ENCODE data around the gene RREB1. TPM values are rescaled to one million over a fixed set of nuclear protein-coding genes. Genes with fewer than 3 reads are reported as not detected.

RREB1 gene
- total RNA-seq, 4 donors from 2014 or later, result 40.8 to 68.6 (median 54.4) TPM

DNA sequence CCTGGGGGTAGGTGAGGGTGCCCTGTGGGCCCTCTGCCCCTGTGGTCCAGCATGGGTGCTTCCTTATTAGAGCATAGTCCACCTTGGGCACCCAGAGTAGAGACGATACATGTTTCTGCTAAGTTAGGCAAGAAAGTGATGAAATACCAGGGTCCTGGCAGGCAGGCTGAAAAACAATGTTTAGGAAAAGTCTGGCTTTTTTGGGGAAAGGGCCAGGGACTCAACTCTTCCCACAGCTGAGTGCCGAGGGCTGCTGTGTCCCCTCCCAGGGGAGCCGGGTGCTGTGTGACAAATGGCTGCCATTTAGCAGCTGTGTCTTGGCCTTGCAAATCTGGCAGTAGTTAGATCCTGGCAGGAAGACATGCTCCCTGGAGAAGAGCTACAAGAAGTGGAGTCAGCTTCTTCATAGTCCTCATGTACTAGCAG, 61.5 kb downstream of the RREB1 start:
- intact Hi-C loops (cut with DNase I; ENCODE audit: low total_unique reads), result no loop called here
- TF ChIP-seq, protein P1, sequence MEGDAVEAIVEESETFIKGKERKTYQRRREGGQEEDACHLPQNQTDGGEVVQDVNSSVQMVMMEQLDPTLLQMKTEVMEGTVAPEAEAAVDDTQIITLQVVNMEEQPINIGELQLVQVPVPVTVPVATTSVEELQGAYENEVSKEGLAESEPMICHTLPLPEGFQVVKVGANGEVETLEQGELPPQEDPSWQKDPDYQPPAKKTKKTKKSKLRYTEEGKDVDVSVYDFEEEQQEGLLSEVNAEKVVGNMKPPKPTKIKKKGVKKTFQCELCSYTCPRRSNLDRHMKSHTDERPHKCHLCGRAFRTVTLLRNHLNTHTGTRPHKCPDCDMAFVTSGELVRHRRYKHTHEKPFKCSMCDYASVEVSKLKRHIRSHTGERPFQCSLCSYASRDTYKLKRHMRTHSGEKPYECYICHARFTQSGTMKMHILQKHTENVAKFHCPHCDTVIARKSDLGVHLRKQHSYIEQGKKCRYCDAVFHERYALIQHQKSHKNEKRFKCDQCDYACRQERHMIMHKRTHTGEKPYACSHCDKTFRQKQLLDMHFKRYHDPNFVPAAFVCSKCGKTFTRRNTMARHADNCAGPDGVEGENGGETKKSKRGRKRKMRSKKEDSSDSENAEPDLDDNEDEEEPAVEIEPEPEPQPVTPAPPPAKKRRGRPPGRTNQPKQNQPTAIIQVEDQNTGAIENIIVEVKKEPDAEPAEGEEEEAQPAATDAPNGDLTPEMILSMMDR (IDR thresholded peaks at IDR 0.05), result no peak
- no peak for TF ChIP-seq POLR2A (IDR thresholded peaks at IDR 0.05)
- WGBS, 2 donors, result 15 to 20% methylated on average over 3 of the region's 3 CpGs
- no peak overlapping the region for H3K4me3 ChIP-seq (ENCODE audit: low read depth, poor library complexity, severe bottlenecking)
- DNase-seq (ENCODE audit: low spot score in 2 of 2), result peak; percentile 66 to 88

DNA sequence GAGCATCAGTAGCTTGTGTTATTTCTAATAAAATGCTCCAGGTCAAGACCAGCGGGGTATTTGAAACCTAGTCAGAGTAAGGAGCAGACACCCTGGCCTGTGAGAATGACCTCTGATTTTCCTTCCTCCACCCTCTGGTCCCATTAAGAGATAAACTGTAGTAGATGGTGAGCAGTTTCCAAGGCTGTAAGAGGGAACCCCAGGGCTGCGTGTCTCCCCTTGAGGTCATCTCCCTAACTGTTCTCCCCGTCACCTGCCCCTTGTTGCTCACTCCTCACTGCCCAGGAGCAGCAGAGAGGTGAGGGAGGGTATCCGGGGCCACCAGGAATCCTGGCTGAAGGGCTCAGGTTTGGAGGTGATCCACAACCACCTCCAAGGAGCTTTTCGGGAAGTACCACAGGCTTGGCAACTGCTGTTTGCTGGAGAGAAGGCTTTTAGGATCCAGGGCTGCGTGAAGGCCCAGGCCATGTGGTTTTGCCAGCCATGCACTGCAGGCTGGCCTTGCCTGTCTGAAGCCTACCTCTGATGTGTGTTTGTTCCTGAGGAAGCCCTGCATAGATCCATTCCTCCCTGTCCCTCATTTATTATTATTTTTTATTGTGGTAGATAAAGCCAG, 62.5 kb downstream of the RREB1 start:
- TF ChIP-seq, protein P1 (IDR thresholded peaks at IDR 0.05), result no peak
- no peak for TF ChIP-seq POLR2A (IDR thresholded peaks at IDR 0.05)
- H3K4me3 ChIP-seq (ENCODE audit: low read depth, poor library complexity, severe bottlenecking), result no peak overlapping the region
- 75 to 83% methylated on average over 6 of the region's 6 CpGs for WGBS, 2 donors
- peak in 1 of 2 donors; percentile 10 for DNase-seq (ENCODE audit: low spot score in 2 of 2)
- intact Hi-C loops (cut with DNase I; ENCODE audit: low total_unique reads), result no loop called here

DNA sequence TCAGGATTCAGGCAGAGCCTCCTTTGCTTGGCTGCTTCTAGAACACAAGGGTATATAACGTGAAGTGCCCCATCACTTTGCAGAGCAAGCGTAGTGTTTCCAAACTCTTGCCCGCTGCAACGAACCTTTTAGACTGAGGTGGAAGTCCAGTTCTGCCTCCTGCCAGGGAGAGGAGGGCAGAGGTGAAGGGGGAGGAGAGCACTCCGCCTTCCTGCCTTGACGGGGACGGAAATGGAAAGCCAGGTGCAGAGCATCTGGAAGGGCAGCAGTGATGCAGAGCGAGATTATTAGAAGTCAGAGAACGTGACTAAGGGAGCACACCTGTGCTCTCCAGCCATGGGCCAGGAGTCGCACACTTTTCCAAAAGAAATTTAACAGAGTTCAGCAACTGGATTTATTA, 63.4 kb downstream of the RREB1 start:
- intact Hi-C loops (cut with DNase I; ENCODE audit: low total_unique reads), result no loop called here
- 63 to 67% methylated on average over 10 of the region's 10 CpGs for WGBS, 2 donors
- TF ChIP-seq, protein P1 (IDR thresholded peaks at IDR 0.05), result no peak
- no peak for TF ChIP-seq POLR2A (IDR thresholded peaks at IDR 0.05)
- peak in 1 of 2 donors; percentile 11 for DNase-seq (ENCODE audit: low spot score in 2 of 2)
- H3K4me3 ChIP-seq (ENCODE audit: low read depth, poor library complexity, severe bottlenecking), result no peak overlapping the region

DNA sequence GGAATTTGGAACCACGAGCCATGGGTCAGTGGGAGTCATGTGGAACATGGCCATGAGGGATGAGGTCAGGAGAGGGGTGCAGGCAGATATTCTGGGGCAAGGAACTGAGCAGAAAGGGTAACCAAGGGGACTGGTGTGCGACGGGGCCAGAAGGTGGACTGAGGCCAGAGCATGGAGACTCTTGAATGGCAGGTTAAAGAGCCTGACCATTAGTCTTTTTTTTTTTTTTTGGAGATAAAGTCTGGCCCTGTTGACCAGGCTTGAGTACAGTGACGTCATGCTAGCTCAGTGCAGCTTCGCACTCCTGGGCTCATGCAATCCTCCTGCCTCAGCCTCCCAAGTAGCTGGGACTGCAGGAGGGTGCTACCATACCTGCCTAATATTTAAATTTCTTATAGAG, 64.0 kb downstream of the RREB1 start:
- no peak overlapping the region for H3K4me3 ChIP-seq (ENCODE audit: low read depth, poor library complexity, severe bottlenecking)
- intact Hi-C loops (cut with DNase I; ENCODE audit: low total_unique reads), result no loop called here
- peak in 1 of 2 donors; percentile 8 for DNase-seq (ENCODE audit: low spot score in 2 of 2)
- TF ChIP-seq, protein P1 (IDR thresholded peaks at IDR 0.05), result no peak
- TF ChIP-seq POLR2A (IDR thresholded peaks at IDR 0.05), result no peak
- 89 to 96% methylated on average over 5 of the region's 5 CpGs for WGBS, 2 donors

DNA sequence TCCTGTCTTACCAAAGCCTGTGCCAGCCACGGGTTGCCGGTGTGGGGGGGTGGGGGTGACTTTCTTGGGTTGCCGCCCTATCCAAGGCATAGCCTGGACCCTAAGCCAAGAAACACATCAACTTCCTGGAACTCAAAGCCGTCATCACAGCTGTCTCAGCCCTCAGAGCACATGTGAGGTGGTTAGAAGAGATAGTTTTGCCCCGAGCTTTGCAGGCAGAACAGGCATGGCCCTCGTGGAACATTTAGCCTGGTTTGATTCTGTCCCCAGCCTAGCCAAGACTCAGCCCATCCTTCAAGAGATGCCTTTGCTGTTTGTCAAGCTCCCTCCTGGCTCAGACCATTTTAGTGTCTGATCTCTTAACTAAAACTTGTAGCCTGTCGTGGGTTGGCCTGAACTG, 64.9 kb downstream of the RREB1 start:
- WGBS, 2 donors, result 29% methylated on average over 4 to 7 of the region's 7 CpGs

More for the DNA sequence above, 64.9 kb downstream of the RREB1 start:
- no peak for TF ChIP-seq POLR2A (IDR thresholded peaks at IDR 0.05)
- TF ChIP-seq, protein P1 (IDR thresholded peaks at IDR 0.05), result no peak
- no peak overlapping the region for H3K4me3 ChIP-seq (ENCODE audit: low read depth, poor library complexity, severe bottlenecking)
- peak; percentile 16 to 81 for DNase-seq (ENCODE audit: low spot score in 2 of 2)
- intact Hi-C loops (cut with DNase I; ENCODE audit: low total_unique reads), result no loop called here

Measured in lower leg skin (tissue), 4 donors.